Mesenteric fat pad (tissue), 1 donor: ENCODE measurements around the gene LRRN2. TPM values are rescaled to one million over a fixed set of nuclear protein-coding genes. Genes with fewer than 3 reads are reported as not detected.
"Not testable (repeated sequence)": the region's sequence is repeated elsewhere in the genome, so short reads cannot be mapped to it uniquely, and the experiment has no call there.

ENCODE experiments used
- DNase-seq: peaks from one replicate; pipeline ENCODE4 v3.0.0-alpha.2; 2020; ENCODE audit warnings: low spot score
- total RNA-seq: library from RNA; stranded (reverse); fragmentation: NEBNext Ultra II Directional; extraction: Animal tissue kit (Norgen Biotek cat#: 25700); gene quantifications from one replicate; pipeline ENCODE4 v1.2.1, GENCODE V29; 2021
- donor health status: DM: yes; HTN: yes; CAD: no.

The LRRN2 gene
- total RNA-seq, 1 donor from 2014 or later, result 5.7 TPM

DNA sequence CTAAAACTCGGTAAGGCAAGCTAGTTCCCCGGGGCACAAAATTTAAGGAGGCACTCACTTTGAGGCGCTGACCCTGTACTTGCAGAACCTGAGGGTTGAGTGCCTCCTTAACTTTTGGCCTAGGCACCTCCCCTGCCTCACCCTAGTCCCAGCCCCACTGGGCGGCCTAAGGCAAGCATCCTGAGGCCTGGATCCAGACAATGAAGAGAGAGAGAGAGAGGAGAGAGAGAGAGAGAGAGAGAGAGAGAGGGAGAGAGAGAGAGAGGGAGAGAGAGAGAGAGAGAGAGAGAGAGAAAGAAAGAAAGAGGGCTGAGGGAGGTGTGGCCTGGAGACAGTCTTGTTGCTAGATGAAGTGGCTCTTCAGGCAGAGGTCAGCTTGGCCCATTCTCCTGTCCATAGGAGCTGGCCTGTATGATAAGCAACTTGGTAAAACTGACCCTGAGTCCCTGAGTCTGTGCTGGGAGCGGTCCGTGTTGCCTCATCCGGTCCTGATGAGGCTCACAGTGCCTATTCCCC, 7.4 kb upstream of the LRRN2 start:
- DNase-seq, result no peak

DNA sequence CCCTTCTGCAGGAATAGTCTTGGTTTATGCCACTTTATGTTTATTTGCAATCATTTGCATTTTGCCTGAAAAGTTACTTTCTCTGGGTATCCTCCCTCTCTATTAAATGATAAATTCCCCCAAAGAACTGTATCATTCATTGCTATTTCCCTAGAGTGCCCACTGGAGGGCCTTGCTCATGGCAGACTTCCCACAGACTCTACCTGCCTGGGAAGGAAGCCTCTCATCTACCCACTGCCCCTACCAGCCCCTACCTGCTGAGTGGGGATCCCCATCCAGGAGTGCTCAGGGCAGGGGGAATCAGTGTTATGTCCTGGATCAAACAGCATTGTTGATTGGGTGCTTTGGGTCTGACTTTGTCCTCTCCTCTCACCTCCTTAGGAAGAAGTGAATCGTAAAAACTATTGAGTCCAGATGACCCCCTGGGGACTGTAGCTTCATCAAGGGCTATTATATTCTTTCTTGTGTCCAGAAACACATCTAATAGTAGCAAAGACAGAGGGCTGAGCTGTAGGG, 6.8 kb upstream of the LRRN2 start:
- DNase-seq, result no peak

DNA sequence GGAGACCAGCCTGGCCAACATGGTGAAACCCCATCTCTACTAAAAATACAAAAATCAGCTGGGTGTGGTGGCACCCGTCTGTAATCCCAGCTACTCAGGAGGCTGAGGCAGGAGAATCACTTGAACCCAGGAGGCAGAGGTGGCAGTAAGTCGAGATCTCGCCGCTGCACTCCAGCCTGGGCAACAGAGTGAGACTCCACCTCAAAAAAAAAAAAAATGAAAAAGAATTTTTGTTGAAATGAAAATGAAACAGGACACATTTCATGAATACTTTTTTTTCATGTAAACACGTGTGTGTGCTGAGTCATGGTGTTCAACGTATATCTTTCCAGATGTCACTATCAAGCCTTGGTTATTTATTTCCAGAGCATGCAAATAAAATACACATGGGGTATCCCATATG, 5.8 kb upstream of the LRRN2 start:
- DNase-seq, result not testable (repeated sequence)

DNA sequence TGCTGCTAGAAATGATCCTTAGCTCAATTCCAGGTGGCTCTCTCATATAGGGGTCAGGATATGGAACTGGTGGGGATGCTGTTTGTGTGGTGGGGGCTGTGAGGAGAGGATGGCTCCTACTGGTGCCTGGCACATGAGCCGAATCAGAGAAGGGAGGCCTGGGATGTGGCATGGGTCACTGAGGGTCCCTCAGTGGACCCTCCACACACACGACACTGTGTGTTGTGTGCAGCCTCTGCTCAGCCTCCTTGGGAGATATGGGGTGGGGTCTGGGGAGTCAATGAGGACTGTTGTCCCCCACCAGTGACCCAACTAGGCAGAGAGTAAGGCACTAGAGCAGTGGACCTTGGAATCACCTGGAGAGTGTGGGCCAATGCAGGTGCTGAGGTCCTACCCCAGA, 3.2 kb upstream of the LRRN2 start:
- no peak for DNase-seq

DNA sequence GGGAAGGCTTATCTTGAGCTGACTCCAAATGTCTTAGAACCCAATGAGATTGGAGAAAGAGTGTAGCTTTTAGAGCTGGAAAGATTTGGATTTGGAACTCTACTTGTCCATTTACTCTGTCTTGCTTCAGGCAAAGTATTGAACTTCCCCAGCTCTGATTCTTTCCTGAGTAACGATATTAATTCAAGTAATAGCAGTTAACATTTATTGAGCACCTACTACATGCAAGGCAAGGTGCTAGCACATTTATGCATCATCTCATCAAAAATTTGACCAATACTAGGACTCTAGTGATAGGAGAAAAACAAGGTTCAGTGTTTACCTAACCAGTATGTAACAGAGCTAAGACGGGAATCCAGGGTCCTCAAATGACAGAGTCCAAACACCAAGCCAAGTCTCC, 2.5 kb upstream of the LRRN2 start:
- no peak for DNase-seq

DNA sequence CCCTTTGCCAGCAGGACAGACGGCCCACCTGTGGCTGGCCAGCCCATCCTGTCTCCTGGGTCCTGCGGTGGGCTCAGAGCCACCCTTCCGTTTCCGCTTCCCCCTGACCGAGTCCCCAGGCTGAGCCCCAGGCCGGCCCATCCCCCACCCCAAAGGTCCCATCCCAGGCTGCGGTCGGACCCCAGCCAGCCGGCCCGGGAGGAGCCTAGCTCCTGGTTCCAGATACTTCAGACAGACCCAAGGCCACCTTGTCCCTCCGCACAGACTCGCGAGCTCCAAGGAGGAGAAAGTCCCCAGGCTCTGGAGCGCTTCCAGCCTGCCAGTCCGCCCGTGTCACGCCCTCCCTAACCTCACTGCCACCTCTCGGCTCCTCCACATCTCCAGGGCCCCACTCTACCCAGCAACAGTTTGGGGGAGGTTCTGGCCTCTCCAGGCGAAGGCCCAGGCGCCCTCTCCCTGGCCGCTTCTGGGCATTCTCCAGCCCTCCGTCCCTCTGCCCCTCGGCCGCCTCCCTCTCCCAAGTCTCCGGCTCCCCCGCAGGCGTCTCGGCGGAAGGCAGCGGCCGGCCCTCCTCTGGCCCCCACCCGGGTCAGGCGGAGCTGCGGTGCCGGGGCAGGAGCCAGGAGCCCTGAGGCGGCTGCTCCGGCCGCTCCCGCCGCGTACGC, 835 bp downstream of the LRRN2 start:
- no peak for DNase-seq

DNA sequence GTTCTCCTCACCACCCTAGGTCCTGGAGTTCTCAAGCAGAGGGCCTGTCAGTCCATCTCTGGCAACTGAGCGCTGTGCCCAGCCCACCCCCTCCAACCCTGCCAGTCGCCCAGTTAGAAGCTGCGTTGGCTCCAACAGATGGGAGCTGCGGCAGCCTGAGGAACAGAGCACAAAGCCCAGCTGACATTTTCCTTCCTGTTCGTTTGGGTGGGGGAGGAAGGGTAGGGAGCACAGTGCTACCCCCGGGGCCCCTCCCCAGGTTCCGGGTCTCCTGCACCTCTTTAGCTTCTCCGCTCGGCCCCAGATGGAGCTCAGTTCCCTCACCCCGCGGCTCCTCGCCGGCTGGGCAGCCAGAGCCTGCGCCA, 1.4 kb downstream of the LRRN2 start:
- DNase-seq, result no peak

DNA sequence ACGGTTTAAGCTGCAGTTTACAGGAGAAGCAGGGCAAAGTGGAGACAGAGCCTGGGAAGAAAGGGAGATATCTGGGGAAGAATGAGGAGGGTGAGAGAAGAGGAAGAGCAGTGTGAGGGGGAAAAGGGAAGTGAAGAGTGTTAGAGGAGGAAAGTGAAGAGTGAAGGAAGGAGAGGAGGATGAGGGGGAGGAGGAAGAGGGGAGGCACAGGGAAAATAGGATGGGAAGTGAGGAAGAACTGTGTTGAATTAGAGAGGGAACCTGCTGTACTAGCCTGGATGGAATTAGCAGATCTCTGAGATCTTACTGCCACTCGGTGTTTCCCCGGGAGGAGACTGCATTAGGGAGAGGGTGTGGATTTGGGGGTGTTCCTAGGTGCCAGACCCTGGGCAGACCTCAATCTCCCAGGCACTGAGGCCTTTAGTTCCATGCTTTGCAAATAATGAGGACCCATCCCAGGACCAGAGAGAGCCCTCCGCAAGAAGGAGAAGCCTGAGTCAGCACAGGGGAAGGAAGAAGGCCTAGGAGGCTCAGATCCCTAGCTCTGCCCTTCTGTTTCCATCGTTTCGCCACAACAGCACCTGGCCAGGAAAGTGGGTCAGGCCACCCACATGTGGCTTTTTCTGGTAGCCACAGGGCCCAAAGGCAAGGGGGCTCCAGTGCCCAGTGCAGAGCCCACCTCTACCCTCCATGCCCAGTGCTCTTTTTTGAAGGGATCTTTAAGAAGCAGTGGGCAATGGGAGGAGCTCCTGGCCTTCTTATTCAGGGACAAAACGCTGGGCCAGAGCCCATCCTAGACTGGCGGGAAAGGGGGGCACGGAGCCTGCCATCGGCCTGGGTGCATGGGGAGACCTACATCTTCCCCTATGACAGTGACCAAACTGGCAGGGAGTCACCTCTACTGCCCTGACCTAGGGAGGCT, 2.0 kb downstream of the LRRN2 start:
- no peak for DNase-seq

DNA sequence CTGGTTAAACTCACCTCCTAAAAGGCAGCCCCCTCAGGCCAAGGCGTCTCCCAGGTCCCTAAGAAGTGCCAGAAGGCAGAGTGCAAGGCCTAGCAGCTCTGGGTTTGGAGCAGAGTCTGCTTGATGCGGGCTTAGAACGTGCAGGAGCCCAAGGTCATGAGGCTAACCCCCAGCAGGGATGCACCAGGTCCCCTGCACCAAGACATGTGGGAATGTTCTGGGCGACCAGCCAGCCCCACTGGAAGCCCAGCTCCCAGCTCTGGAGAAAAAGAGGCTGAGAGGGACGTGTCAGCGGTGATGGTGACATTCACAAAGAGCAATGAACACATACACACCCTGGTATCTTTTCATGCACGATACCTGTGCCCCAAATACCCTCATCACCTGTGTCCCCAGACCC, 5.1 kb downstream of the LRRN2 start:
- DNase-seq, result no peak

DNA sequence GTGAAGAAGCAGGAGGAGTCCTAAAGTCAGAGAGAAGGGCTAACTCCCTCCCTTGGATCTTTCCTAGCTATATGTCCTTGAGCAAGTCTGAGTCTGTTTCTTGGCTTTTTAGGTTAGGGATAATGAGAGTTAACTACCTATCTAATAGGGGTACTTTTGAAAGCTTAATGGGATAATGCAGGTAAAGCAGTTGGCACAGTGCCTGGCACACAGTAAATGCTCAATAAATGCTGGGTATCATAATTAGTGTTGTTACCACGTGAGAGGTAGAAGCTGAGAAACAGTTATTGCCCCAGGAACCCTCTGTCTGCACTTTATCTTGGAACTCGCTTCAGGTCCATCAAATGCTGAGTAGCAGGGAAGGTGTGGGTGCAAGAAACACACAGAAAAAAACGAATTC, 5.5 kb downstream of the LRRN2 start:
- DNase-seq, result no peak

DNA sequence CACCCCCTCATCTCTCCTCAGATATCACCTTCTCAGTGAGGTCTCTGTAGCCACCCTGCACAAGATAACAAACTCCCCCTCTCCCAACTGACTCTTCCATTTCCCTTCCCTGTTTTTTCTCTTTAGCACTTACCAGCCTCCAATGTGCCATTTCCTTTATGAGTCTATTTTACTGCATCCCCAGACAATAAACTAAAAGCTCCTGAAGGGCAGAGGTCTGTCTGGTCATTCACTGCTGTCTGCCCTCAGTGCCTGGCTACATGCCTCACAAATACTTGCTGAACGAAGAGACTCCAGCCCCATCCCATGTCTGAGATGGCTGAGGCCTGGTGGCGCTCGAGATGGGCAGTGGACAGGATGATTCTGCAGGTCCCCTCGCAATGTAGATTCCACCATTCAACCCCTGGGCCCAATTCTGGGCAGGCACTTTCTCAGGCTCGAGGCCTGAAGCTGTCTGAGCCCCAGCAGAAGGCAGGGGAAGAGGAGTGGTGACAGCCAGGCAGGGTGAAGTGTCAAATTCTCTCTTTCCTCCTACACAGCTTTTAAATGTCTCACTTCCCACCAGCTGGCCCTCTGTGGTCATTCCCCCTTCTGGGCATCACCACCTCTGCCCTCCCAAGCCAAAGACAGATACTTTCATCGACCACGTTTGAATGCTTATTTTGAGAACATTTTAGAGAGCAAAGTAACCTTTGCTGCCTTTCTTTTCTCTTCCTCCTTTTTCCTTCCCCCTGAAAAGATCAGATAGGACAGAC, 6.6 kb downstream of the LRRN2 start:
- DNase-seq, result no peak

DNA sequence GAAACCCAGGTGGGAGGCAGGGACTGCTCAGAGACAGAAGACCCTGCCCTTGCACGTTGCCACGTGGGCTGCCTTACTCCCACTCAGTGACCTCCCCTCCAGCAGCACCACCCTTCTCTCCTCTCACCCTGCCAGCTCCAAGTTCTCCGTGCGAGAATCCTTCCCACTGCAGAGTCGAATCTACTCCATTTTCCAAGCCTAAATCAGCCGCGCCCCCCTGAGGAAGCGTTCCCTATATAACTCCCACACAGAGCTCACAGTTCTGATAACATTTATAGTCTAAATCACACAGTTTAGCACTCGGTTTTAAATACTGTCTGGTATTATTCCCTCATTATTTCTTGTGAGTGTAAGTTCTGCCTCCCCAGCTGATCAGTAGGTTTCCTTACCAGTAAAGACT, 7.7 kb downstream of the LRRN2 start:
- DNase-seq, result no peak

DNA sequence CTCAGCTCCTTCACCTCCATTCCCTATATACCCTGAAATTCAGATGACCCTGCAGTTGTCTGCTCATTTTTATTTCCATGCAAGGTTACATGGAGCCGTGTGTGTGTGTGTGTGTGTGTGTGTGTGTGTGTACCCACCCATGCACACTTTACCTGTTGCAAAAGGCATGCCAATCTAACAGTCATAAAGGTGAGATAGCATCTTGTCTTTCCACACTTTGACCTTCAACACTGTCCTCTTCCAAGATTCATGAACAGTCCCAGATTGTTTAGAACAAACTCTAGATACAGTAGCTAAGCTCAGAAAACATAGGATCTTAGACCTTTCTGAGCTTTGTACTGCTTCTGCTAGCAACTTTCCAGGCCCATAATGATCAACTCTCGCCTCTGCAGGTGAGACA, 9.5 kb downstream of the LRRN2 start:
- no peak for DNase-seq

DNA sequence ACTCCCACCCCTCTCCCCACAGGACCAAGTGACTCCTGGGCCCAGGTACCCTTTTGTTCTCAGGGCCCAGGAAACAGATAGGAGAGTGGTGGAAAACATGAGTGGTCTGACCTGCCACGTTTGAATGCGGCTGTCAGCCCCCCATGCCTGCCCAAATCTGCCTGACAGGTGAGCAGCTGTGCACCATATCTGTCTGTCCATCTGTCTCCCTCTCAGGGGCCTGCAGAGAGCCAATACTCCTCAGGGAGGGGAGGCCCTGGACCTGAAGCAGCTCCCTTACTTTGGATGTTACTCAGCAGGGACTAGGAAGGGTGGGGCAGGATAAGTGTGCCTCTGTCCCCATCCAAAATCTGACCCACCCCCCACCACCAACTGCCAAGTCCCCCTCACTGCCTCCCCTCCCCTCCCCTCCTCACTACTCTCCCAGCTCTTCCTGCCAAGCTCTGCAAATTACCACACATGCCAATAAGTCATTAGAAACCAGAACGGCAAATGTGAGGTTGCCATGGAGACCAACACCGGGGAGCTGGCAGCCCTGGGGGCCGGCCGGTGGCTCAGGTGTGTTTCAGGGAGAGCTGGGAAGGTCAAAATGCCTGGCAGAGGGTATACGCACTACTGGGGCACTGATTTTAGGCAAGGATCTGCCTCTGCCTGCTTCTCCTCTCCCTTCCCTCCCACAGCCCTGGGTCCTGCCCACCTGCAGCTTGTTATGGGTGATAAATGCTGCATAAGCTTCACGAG, 11.5 kb downstream of the LRRN2 start:
- no peak for DNase-seq

DNA sequence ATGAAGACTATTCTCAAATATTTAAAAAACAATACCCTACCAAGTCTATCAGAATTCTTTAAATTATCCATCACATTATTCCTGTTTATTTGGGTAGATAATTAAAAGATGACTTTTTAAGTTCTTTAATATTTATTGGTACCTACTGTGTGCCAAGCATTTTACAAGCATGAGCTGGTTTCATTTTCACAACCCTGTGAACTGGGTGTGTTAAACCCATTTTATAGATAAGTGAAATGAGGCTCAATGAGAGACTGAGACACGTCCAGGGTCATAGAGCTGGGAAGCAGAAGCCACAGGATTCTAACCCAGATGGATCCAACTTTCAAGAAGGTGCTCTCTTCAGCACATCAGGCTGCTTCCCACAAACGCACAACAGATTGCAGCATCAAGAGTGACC, 12.3 kb downstream of the LRRN2 start:
- DNase-seq, result no peak

DNA sequence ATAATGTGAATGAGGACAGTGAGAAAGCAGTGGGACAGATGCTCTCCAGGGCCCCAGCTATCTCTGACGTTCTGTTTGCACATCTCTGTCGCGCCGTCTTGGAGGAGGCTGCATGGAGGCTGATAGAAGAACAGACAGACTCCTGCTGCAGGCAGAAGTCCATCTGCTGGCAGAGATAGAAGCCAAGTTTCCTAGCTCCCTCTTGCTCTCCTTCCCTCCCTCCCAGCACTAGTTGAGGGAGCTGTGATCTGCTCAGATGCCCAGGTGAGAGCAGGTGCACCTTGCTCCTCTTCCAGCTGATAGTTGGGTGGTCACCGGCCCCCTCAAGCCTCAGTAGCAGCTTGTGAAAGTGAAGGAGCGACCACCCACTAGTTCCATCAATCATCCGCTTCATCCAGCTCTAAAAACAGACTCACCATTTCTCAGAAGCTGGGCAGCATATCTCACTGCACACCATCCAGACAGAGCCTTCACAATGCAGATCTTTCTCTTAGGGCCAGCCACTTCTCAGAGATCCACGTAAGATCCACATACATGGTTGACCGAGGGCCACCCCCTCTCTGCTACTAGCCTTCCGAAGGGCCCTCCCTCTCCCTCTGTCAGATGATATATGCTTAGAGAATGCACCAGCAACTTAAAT, 12.9 kb downstream of the LRRN2 start:
- DNase-seq, result no peak

DNA sequence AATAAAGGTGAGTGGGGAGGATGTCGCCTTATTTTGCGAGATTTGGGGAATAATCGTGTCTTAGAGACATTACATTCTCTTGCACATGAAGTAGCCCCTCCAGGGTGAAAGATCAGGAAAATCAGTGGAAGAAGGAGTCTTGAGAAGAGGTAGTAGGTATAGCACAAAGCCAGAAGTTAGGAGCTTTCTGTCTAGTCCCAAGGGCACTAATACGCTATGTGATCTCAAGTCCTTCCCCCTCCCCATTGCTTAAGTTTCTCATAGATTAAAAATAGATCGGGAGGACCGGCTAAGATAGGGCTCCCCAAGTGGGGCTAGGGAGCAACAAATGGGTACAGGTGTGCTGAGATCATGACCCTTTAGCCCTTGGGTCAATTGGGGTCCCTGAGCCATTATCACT, 13.5 kb downstream of the LRRN2 start:
- no peak for DNase-seq

DNA sequence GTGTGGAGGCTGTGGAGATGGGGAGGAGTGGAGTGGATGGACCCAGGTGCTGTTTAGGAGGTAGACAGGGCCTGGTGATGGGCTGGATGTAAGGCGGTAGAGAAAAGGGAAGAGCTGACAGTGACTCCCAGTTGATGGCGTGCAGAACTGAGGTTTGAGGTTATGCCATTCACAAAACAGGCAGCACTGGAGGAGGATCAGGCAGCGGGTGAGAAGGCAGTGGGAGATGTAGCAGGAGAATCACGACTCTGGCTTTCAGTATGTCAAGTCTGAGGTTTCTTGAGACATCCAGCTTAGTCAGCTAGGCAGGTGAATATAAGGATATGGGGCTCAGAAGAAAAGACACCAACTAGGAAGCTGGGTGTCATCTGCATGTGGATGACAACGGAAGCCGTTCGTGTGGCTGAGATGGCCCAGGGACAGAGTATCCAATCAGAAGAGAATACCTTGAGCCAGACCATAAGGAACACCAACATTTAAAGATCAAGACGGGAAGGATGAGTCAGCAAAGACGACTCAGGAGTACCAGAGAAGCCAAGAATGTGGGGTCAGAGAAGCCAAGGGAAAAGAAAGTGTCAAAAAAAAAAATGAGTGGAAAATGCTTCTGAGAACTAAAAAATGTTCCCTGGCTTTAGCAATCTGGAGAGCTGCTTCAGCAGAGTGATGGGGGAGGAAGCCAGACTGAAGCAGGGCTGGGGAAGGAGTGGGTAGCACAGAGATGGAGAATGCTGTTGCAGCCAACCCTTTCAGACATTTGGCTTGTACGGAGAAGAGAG, 15.2 kb downstream of the LRRN2 start:
- DNase-seq, result no peak

DNA sequence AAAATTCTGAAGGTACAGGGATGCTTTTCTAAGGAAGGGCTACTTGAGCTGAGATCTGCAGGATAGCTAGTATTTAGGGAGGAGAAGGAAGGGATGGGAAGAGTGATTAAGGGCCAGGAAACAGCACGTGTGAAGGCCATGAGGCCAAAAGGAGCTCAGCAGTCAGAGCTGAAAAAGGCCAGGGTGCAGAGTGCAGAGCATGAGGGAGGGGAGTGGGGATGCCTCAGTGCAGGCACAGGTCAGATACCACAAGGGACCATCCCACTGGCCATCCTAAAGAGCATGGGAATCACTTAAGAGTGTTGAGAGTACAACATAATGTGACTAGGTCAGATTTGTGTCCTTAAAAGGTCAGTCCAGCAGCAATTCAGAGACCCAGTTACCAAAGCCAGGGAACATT, 16.0 kb downstream of the LRRN2 start:
- DNase-seq, result no peak

DNA sequence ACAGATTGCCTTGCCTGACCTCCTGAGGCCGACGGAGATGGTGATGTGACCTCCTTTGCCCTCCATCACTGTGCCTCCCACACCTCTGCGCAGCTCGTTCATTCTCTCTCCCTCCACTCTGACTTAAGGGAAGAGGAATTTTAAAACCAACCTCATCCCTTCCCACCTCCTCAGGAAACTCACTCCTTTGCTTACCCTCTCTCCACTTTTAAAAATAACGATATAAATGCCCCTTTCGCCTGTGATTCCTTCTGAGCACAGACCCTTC, 21.2 kb downstream of the LRRN2 start:
- no peak for DNase-seq
